PFSK-1 (cell line): ENCODE measurements around the gene ITGB8.

ENCODE experiments used
- REST ChIP-seq, 2 experiments: IDR thresholded peaks; 2 replicates each; pipeline versions ENCODE4 v1.6.1 to v1.8.0; 2011 to 2012; ENCODE audit warnings: low read depth in 2 of 2, low read length in 2 of 2, control low read depth in 1 of 2, inconsistent platforms in 1 of 2, mild to moderate bottlenecking in 1 of 2, moderate library complexity in 1 of 2; ENCODE audit not compliant: insufficient read depth in 1 of 2
- SIN3A ChIP-seq: IDR thresholded peaks from 2 replicates; pipeline ENCODE4 v1.6.1; 2012; ENCODE audit warnings: mild to moderate bottlenecking, low read length, moderate library complexity, borderline replicate concordance; ENCODE audit not compliant: insufficient read depth
- TAF1 ChIP-seq: IDR thresholded peaks from 2 replicates; pipeline ENCODE4 v1.6.1; 2012; ENCODE audit warnings: low read length, control low read depth, borderline replicate concordance; ENCODE audit not compliant: insufficient read depth

- TF ChIP-seq TAF1: no peak
- no peak for TF ChIP-seq REST (IDR thresholded peaks at IDR 0.05; ENCODE audit: insufficient read depth in 1 of 2, low read depth in 2 of 2, low read length in 2 of 2)
- no peak for TF ChIP-seq SIN3A
Observed at GRCh38 chr7:20399521-20399920, 68.8 kb downstream of the ITGB8 start.
